Epithelial cell of esophagus (primary cell): ENCODE data around the gene FBXW11.
A peak's percentile ranks its signal among the peaks of the same experiment; 100 is the strongest.
"Not testable (repeated sequence)": the region's sequence is repeated elsewhere in the genome, so short reads cannot be mapped to it uniquely, and the experiment has no call there.

Experiments
- DNase-seq: peaks from one replicate; pipeline ENCODE4 v3.0.0; 2010; ENCODE audit warnings: low read depth
- H3K4me3 ChIP-seq: 2 replicates; pipeline ENCODE4 v1.5.1; 2011; ENCODE audit warnings: mild to moderate bottlenecking, low read length, control low read depth
- CTCF ChIP-seq: IDR thresholded peaks from 2 replicates; pipeline ENCODE4 v1.5.1; 2011; ENCODE audit warnings: low read depth, mild to moderate bottlenecking, low read length, control low read depth, inconsistent platforms; ENCODE audit not compliant: insufficient read depth; ENCODE audit errors: missing control alignments

The FBXW11 gene

GRCh38 chr5:171920765-171921391, 85.6 kb downstream of the FBXW11 start:
- H3K4me3 ChIP-seq: no peak overlapping the region
- no peak for TF ChIP-seq CTCF
- no peak for DNase-seq

GRCh38 chr5:171915700-171916099, 90.7 kb downstream of the FBXW11 start:
- not testable (repeated sequence) for DNase-seq, H3K4me3 ChIP-seq

- TF ChIP-seq CTCF: no peak
- DNase-seq: no peak
- H3K4me3 ChIP-seq: no peak overlapping the region
These were observed 91.6 kb downstream of the FBXW11 start for GRCh38 chr5:171914726-171915338.

GRCh38 chr5:171913987-171914273, 92.5 kb downstream of the FBXW11 start:
- TF ChIP-seq CTCF: no peak
- DNase-seq: no peak
- H3K4me3 ChIP-seq: no peak overlapping the region

- no peak for DNase-seq
- TF ChIP-seq CTCF: no peak
- no peak overlapping the region for H3K4me3 ChIP-seq
These were observed 95.3 kb downstream of the FBXW11 start for GRCh38 chr5:171911152-171911551.

GRCh38 chr5:171908638-171909037, 97.8 kb downstream of the FBXW11 start:
- H3K4me3 ChIP-seq: no peak overlapping the region
- DNase-seq: no peak
- no peak for TF ChIP-seq CTCF

- peak; percentile 66 for DNase-seq
- TF ChIP-seq CTCF: peak; percentile 80
- no peak overlapping the region for H3K4me3 ChIP-seq
These were observed 98.6 kb downstream of the FBXW11 start for GRCh38 chr5:171907725-171908343.
